GM12801 (cell line): ENCODE measurements around the gene CREB3L2.

Experiments
- TF ChIP-seq, protein P1 (sequence below): IDR thresholded peaks from one replicate; pipeline ENCODE4 v1.5.1; 2011; ENCODE audit warnings: control low read depth; ENCODE audit not compliant: insufficient read length; ENCODE audit errors: extremely low read depth

The CREB3L2 gene

DNA sequence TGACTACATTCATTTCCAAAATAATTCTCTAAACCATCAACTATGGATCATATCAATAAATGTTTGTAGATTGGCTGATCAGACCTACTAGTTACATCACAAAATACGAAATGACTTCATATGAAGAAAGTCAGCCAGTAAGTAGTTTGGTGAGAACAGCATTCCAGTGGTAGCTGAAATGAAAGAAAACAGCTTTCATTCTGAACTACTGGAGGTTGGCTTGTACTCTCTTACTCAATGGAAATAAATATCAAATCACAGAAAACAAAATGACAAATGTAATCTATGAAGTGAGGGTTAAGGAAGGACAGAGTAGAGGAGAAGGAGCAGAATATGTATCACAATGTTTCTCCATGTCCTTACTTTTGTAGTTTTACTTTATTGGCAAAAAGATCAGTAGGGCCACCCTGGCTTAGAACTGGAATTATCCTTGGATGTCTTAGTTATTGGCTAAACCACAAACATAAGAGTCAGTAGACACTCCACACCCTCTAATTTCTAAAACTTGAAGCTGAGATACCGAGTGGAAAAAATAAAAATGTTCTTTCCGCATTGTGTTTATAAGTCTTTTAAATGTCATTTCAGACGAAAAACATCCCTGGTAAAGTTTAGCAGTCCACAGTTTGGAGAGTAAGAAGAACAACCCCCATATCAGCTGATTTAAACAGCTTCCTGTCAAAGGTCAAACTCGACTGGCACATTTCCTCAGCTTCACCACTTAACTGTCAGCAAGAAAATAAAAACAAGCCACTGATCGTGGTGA, 81.1 kb downstream of the CREB3L2 start:
- TF ChIP-seq, protein P1, sequence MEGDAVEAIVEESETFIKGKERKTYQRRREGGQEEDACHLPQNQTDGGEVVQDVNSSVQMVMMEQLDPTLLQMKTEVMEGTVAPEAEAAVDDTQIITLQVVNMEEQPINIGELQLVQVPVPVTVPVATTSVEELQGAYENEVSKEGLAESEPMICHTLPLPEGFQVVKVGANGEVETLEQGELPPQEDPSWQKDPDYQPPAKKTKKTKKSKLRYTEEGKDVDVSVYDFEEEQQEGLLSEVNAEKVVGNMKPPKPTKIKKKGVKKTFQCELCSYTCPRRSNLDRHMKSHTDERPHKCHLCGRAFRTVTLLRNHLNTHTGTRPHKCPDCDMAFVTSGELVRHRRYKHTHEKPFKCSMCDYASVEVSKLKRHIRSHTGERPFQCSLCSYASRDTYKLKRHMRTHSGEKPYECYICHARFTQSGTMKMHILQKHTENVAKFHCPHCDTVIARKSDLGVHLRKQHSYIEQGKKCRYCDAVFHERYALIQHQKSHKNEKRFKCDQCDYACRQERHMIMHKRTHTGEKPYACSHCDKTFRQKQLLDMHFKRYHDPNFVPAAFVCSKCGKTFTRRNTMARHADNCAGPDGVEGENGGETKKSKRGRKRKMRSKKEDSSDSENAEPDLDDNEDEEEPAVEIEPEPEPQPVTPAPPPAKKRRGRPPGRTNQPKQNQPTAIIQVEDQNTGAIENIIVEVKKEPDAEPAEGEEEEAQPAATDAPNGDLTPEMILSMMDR, result no peak

DNA sequence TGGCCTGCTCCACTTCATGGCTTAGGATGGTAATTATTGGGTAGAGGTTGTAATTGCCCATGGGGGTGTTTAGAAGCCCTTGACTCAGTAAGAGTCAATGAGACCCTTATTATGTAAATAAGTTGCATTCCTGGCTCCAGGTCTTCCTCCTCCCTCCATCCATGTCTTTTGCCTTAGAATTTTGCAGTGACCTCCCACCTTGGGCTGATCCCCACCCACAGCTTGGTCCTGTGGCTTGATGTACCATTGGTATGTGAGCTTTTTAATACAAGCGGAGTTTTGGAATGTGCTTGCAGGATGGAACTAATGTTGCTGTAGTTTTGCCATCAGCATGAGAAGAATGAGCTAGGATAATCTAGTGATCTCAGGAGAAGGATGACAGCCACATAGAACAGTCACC, 81.9 kb downstream of the CREB3L2 start:
- TF ChIP-seq, protein P1, result no peak

- TF ChIP-seq, protein P1, result no peak
These were observed 84.8 kb downstream of the CREB3L2 start for GRCh38 chr7:137916980-137917645.

- TF ChIP-seq, protein P1, result no peak
These were observed 85.3 kb downstream of the CREB3L2 start for GRCh38 chr7:137916564-137916963.

DNA sequence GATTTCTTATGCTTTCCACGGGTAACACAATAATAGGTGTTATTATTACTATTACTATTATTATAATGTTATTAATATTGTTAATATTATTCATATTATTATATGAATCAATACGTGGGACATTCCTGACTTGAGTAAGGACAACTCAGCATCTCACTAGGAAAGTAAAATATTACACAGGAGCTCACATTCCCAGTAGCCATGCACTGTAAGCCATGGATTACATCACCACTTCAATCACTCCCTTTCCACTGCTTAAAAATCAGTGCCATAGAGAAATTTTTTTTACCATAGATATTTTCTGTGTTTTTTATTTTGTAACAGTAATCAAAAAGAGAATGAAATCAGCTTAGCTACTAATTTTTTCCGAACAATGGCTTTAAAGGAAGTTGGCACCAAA, 86.6 kb downstream of the CREB3L2 start:
- TF ChIP-seq, protein P1, result no peak

GRCh38 chr7:137913985-137914384, 87.9 kb downstream of the CREB3L2 start:
- TF ChIP-seq, protein P1, result no peak

- TF ChIP-seq, protein P1, result no peak
These were observed 92.8 kb downstream of the CREB3L2 start for GRCh38 chr7:137909042-137909441.
